Stimulated activated CD4-positive, alpha-beta T cell treated with anti-CD3 and anti-CD28 coated beads, Interleukin-15, amount 100 ng/mL, for 24 hours (primary cell): ENCODE results near the gene WDFY4.

Experiments used
- DNase-seq: peaks from one replicate; pipeline ENCODE4 v3.0.0-alpha.2; 2020

Gene WDFY4

GRCh38 chr10:48722153-48723145, 37.8 kb downstream of the WDFY4 start:
- no peak for DNase-seq

- no peak for DNase-seq
Measured at GRCh38 chr10:48724127-48724526, 39.5 kb downstream of the WDFY4 start.

- DNase-seq: no peak
Measured at GRCh38 chr10:48725708-48726107, 41.0 kb downstream of the WDFY4 start.

GRCh38 chr10:48727866-48728265, 43.2 kb downstream of the WDFY4 start:
- DNase-seq: no peak

GRCh38 chr10:48729222-48729621, 44.5 kb downstream of the WDFY4 start:
- no peak for DNase-seq

- DNase-seq: no peak
Measured at GRCh38 chr10:48729941-48730457, 45.3 kb downstream of the WDFY4 start.

GRCh38 chr10:48731141-48731540, 46.5 kb downstream of the WDFY4 start:
- no peak for DNase-seq

- no peak for DNase-seq
Measured at GRCh38 chr10:48731654-48732053, 47.0 kb downstream of the WDFY4 start.

GRCh38 chr10:48733329-48733728, 48.7 kb downstream of the WDFY4 start:
- DNase-seq: no peak

GRCh38 chr10:48735836-48736390, 51.2 kb downstream of the WDFY4 start:
- no peak for DNase-seq

- DNase-seq: no peak
Measured at GRCh38 chr10:48736596-48736995, 51.9 kb downstream of the WDFY4 start.

- no peak for DNase-seq
Measured at GRCh38 chr10:48737886-48738285, 53.2 kb downstream of the WDFY4 start.

- DNase-seq: no peak
Measured at GRCh38 chr10:48739170-48739569, 54.5 kb downstream of the WDFY4 start.

- no peak for DNase-seq
Measured at GRCh38 chr10:48740015-48740707, 55.5 kb downstream of the WDFY4 start.

- no peak for DNase-seq
Measured at GRCh38 chr10:48740988-48741387, 56.3 kb downstream of the WDFY4 start.

GRCh38 chr10:48742891-48743860, 58.5 kb downstream of the WDFY4 start:
- DNase-seq: no peak

GRCh38 chr10:48744587-48744986, 59.9 kb downstream of the WDFY4 start:
- no peak for DNase-seq

- no peak for DNase-seq
Measured at GRCh38 chr10:48745662-48746245, 61.1 kb downstream of the WDFY4 start.

GRCh38 chr10:48748573-48748972, 63.9 kb downstream of the WDFY4 start:
- no peak for DNase-seq

- no peak for DNase-seq
Measured at GRCh38 chr10:48749254-48749787, 64.6 kb downstream of the WDFY4 start.

- no peak for DNase-seq
Measured at GRCh38 chr10:48750019-48750418, 65.3 kb downstream of the WDFY4 start.

GRCh38 chr10:48750991-48751390, 66.3 kb downstream of the WDFY4 start:
- no peak for DNase-seq
